IMR-90 (cell line): Measurements from ENCODE around the gene LDHB. TPM values are rescaled to one million over a fixed set of nuclear protein-coding genes. Genes with fewer than 3 reads are reported as not detected.

ENCODE experiments used
- ATAC-seq: fragments of 200-7000 bp; cut with Tn5 transposase; 2 replicates; pipeline ENCODE4 v1.9.1; 2020; ENCODE audit warnings: low read depth, mild to moderate bottlenecking, moderate library complexity
- BruUV-seq: library from RNA; stranded (reverse); fragments of 400-500 nt; replicated peaks from 2 replicates; lab custom pipeline; 2021; lab: Mats Ljungman, UMichigan
- CTCF ChIA-PET: fragments of 300-600 bp; formaldehyde crosslinking; extraction: SDS; loops from one replicate; lab custom pipeline; 2021; ENCODE audit warnings: antibody characterized with exemption; lab: Yijun Ruan, JAX
- POLR2A ChIA-PET: fragments of 300-600 bp; sonication (Branson Sonifier 250); formaldehyde crosslinking; loops from one replicate; lab custom pipeline; 2022; ENCODE audit warnings: antibody characterized with exemption; ENCODE audit not compliant: unreplicated experiment; lab: Charles Lee
- DNase-seq: peaks from one replicate; pipeline ENCODE4 v3.0.0; 2013
- H2AFZ ChIP-seq: replicated peaks from 2 replicates; pipeline ENCODE3; 2013; ENCODE audit warnings: low read length, mild to moderate bottlenecking; ENCODE audit not compliant: poor library complexity
- H2AK5ac ChIP-seq: 2 replicates; pipeline ENCODE4 v1.6.1; 2013; ENCODE audit warnings: low read depth, low read length, inconsistent platforms
- H2AK9ac ChIP-seq: replicated peaks from 2 replicates; pipeline ENCODE3; 2013; ENCODE audit warnings: mild to moderate bottlenecking, low read depth, low read length, moderate library complexity; ENCODE audit not compliant: poor library complexity
- H2BK120ac ChIP-seq: 2 replicates; pipeline ENCODE4 v1.6.1; 2013; ENCODE audit warnings: low read depth, low read length, inconsistent platforms
- H2BK15ac ChIP-seq: 3 replicates; pipeline ENCODE4 v1.6.1; 2013; ENCODE audit warnings: low read depth, low read length, inconsistent platforms
- H2BK20ac ChIP-seq: 2 replicates; pipeline ENCODE4 v1.6.1; 2013; ENCODE audit warnings: low read depth, mild to moderate bottlenecking, inconsistent platforms, low read length, moderate library complexity
- H2BK5ac ChIP-seq: 2 replicates; pipeline ENCODE4 v1.6.1; 2013; ENCODE audit warnings: mild to moderate bottlenecking, low read depth, low read length, inconsistent platforms; ENCODE audit not compliant: poor library complexity, severe bottlenecking
- H3K14ac ChIP-seq: replicated peaks from 2 replicates; pipeline ENCODE4 v1.6.1; 2013; ENCODE audit warnings: low read depth, low read length, inconsistent platforms
- H3K18ac ChIP-seq: 2 replicates; pipeline ENCODE4 v1.6.1; 2013; ENCODE audit warnings: low read depth, low read length, control low read depth
- H3K23ac ChIP-seq: 2 replicates; pipeline ENCODE4 v1.6.1; 2013; ENCODE audit warnings: low read depth, low read length, inconsistent platforms
- H3K27ac ChIP-seq: 2 replicates; pipeline ENCODE4 v1.5.1; 2013; ENCODE audit warnings: mild to moderate bottlenecking, control low read depth, low read length; ENCODE audit not compliant: insufficient read depth
- H3K27me3 ChIP-seq: 2 replicates; pipeline ENCODE4 v1.6.1; 2013; ENCODE audit warnings: low read length; ENCODE audit not compliant: control insufficient read depth, insufficient read depth
- H3K36me3 ChIP-seq: 2 replicates; pipeline ENCODE4 v1.6.1; 2013; ENCODE audit warnings: low read length, mixed read lengths; ENCODE audit not compliant: control insufficient read depth, insufficient read depth
- H3K4ac ChIP-seq: 2 replicates; pipeline ENCODE4 v1.6.1; 2013; ENCODE audit warnings: low read depth, low read length, inconsistent platforms
- H3K4me1 ChIP-seq: 2 replicates; pipeline ENCODE4 v1.6.1; 2013; ENCODE audit warnings: low read length, mixed read lengths; ENCODE audit not compliant: control insufficient read depth, insufficient read depth
- H3K4me2 ChIP-seq: 2 replicates; pipeline ENCODE4 v1.6.1; 2013; ENCODE audit warnings: low read depth, mild to moderate bottlenecking, control low read depth, low read length, moderate library complexity
- H3K4me3 ChIP-seq: 2 replicates; pipeline ENCODE4 v1.5.1; 2013; ENCODE audit warnings: low read depth, mild to moderate bottlenecking, control low read depth, low read length, moderate library complexity; ENCODE audit not compliant: insufficient read depth
- H3K56ac ChIP-seq: 2 replicates; pipeline ENCODE4 v1.6.1; 2013; ENCODE audit warnings: low read length, inconsistent platforms; ENCODE audit not compliant: insufficient read depth; ENCODE audit errors: extremely low read depth
- H3K79me1 ChIP-seq, 2 experiments: 2 replicates each; pipeline ENCODE4 v1.6.1; 2013; ENCODE audit warnings: low read length in 2 of 2, inconsistent platforms in 1 of 2, low read depth in 1 of 2
- H3K9ac ChIP-seq: 2 replicates; pipeline ENCODE4 v1.6.1; 2013; ENCODE audit warnings: low read depth, low read length, control low read depth
- H3K9me1 ChIP-seq: 2 replicates; pipeline ENCODE4 v1.6.1; 2013; ENCODE audit warnings: low read length, inconsistent platforms; ENCODE audit not compliant: insufficient read depth
- H3K9me3 ChIP-seq: 2 replicates; pipeline ENCODE4 v1.6.1; 2013; ENCODE audit warnings: low read length; ENCODE audit not compliant: control insufficient read depth, insufficient read depth
- H4K20me1 ChIP-seq: 2 replicates; pipeline ENCODE4 v1.6.1; 2013; ENCODE audit warnings: low read length, inconsistent platforms; ENCODE audit not compliant: insufficient read depth
- H4K5ac ChIP-seq: 2 replicates; pipeline ENCODE4 v1.6.1; 2013; ENCODE audit warnings: mild to moderate bottlenecking, low read depth, low read length, control low read depth
- H4K8ac ChIP-seq, 2 experiments: 2 replicates each; pipeline ENCODE4 v1.6.1; 2013; ENCODE audit warnings: low read depth in 2 of 2, low read length in 2 of 2, control low read depth in 1 of 2, inconsistent platforms in 1 of 2
- H4K91ac ChIP-seq: 2 replicates; pipeline ENCODE4 v1.6.1; 2013; ENCODE audit warnings: low read depth, low read length, inconsistent platforms; ENCODE audit not compliant: insufficient read depth
- BHLHE40 ChIP-seq: fragments of 150-350 bp; IDR thresholded peaks from 2 replicates; pipeline ENCODE4 v1.6.1; 2016; ENCODE audit warnings: mild to moderate bottlenecking, low read depth, low read length
- CEBPB ChIP-seq: IDR thresholded peaks from 2 replicates; pipeline ENCODE4 v1.6.1; 2012; ENCODE audit warnings: low read depth, low read length, improper control_type of control experiment
- ELK1 ChIP-seq: fragments of 150-350 bp; IDR thresholded peaks from 2 replicates; pipeline ENCODE4 v1.6.1; 2016; ENCODE audit warnings: low read depth, mild to moderate bottlenecking, low read length, moderate library complexity, borderline replicate concordance
- FOS ChIP-seq: fragments of 150-350 bp; IDR thresholded peaks from 2 replicates; pipeline ENCODE4 v1.6.1; 2016; ENCODE audit warnings: low read depth, low read length
- MAFK ChIP-seq: IDR thresholded peaks from 2 replicates; pipeline ENCODE4 v1.6.1; 2012; ENCODE audit warnings: low read depth, low read length, improper control_type of control experiment
- MAZ ChIP-seq: IDR thresholded peaks from 2 replicates; pipeline ENCODE4 v1.6.1; 2012; ENCODE audit warnings: low read depth, mild to moderate bottlenecking, low read length, improper control_type of control experiment, moderate library complexity, borderline replicate concordance
- NFE2L2 ChIP-seq: fragments of 150-350 bp; IDR thresholded peaks from 2 replicates; pipeline ENCODE4 v1.6.1; 2016; ENCODE audit warnings: low read depth, mild to moderate bottlenecking, low read length
- POLR2A ChIP-seq: IDR thresholded peaks from 2 replicates; pipeline ENCODE4 v1.6.1; 2012; ENCODE audit warnings: mild to moderate bottlenecking, low read depth, low read length
- RAD21 ChIP-seq: IDR thresholded peaks from 2 replicates; pipeline ENCODE4 v1.6.1; 2012; ENCODE audit warnings: low read length, improper control_type of control experiment
- RFX5 ChIP-seq: IDR thresholded peaks from 2 replicates; pipeline ENCODE4 v1.8.0; 2012; ENCODE audit warnings: low read depth, mild to moderate bottlenecking, low read length, moderate library complexity
- USF2 ChIP-seq: fragments of 150-350 bp; IDR thresholded peaks from 2 replicates; pipeline ENCODE4 v1.6.1; 2017; ENCODE audit warnings: mild to moderate bottlenecking, antibody characterized with exemption, low read length, low read depth
- WGBS, 2 experiments: methylation state at CpG; one replicate each; pipeline versions ENCODE4 v1.1.5 to v1.1.7; 2013; ENCODE audit warnings: missing lambda C conversion rate in 2 of 2; ENCODE audit not compliant: insufficient read length in 1 of 2; ENCODE audit errors: extremely low coverage in 2 of 2; 5-methylcytosine and 5-hydroxymethylcytosine counted together
- dilution Hi-C: fragments of 300-500 bp; cut with HindIII; formaldehyde crosslinking; loops from one replicate; pipeline ENCODE4 v1.14.3; 2018; ENCODE audit warnings: low sequenced_read_pairs; ENCODE audit not compliant: unreplicated experiment
- in situ Hi-C: fragments of 300-500 bp; cut with MboI; formaldehyde crosslinking; loops from 3 replicates; pipeline ENCODE4 v1.14.3; 2019; ENCODE audit warnings: low sequenced_read_pairs, inconsistent platforms, mixed read lengths
- intact Hi-C: fragments of 100-400 bp; cut with micrococcal nuclease; formaldehyde crosslinking; loops from 2 replicates; pipeline ENCODE4 v1.10.0; 2022
- polyA plus RNA-seq, 3 experiments: library from polyadenylated mRNA; depleted of rRNA; stranded (reverse); fragments of >200 nt; gene quantifications; 2 replicates each; pipeline ENCODE4 v1.2.3, GENCODE V29; 2012; ENCODE audit warnings: low replicate concordance in 1 of 3
- total RNA-seq: library from RNA; depleted of rRNA; stranded (reverse); fragments of >200 nt; gene quantifications from 2 replicates; pipeline ENCODE4 v1.2.3, GENCODE V29; 2012

The LDHB gene
- total and polyA plus RNA-seq, 2 of the 4 experiments (the other 2 are of a cell fraction): 623 to 630 TPM

- 33% methylated on average over 1 of the region's 1 CpG; no CpG with 5 or more reads in 1 of the 2 experiments for WGBS, 2 experiments
- Histone ChIP-seq H3K9me3 (no peaks in the 10 kb centered on the region), H2BK120ac (no peak overlapping the region), H3K9ac (no peak overlapping the region), H3K4me3 (no peak overlapping the region), H2BK15ac (no peak overlapping the region), H3K14ac (no peak overlapping the region), H2AK9ac (no peak overlapping the region), H3K4ac (no peak overlapping the region), H2BK20ac (no peak overlapping the region), H3K4me1 (no peaks in the 10 kb centered on the region), H3K9me1 (no peaks in the 10 kb centered on the region), H2AFZ (no peak overlapping the region), H2AK5ac (no peak overlapping the region), H4K5ac (no peak overlapping the region), H3K56ac (no peak overlapping the region), H3K23ac (no peak overlapping the region), H3K18ac (no peak overlapping the region), H2BK5ac (no peak overlapping the region), H3K27me3 (0 out of 2 replicates have a peak, but pooled peaks cover 2% of the 10 kb centered on the region), H4K91ac (no peak overlapping the region), H3K4me2 (no peak overlapping the region), H4K20me1 (no peaks in the 10 kb centered on the region), H3K27ac (no peak overlapping the region), H4K8ac (no peak overlapping the region), H3K36me3 (no peaks in the 10 kb centered on the region), H3K79me1 (no peaks in the 10 kb centered on the region)
- BruUV-seq: no TSS peak
- DNase-seq (no peak), ATAC-seq (no peak)
- intact Hi-C loops (loop anchor here (10.0 kb wide), 1 partner anchor 409 kb away; no protein-coding TSS in a partner anchor), in situ Hi-C loops (loop anchor here (10.0 kb wide), 1 partner anchor 69 kb away; no protein-coding TSS in a partner anchor), dilution Hi-C loops (no loop called here)
- POLR2A ChIA-PET: no interaction called here
- TF ChIP-seq RFX5 (no peak), NFE2L2 (no peak), USF2 (no peak), MAFK (no peak), RAD21 (no peak), BHLHE40 (no peak), FOS (no peak), ELK1 (no peak), CEBPB (no peak), MAZ (no peak), POLR2A (no peak)
- CTCF ChIA-PET: interaction anchor here (1.0 kb wide), 1 partner anchor 9 kb away, joined by 3 read pairs; no protein-coding TSS in a partner anchor
Observed at GRCh38 chr12:21606175-21606574, 51.5 kb downstream of the LDHB start.
